ENCODE results near the gene ASAP2.

Gene ASAP2

GRCh38 chr2:9205963-9206948, at the start of gene ASAP2:
TSS of gene ASAP2 (plus strand) at chr2:9206812. CDS start at chr2:9207105, 293 bp downstream.
- DNase-seq: peak; percentile 79

- no peak for DNase-seq
Measured at GRCh38 chr2:9158786-9159779, 47.5 kb upstream of the ASAP2 start.

- DNase-seq: no peak
Measured at GRCh38 chr2:9160732-9161131, 45.9 kb upstream of the ASAP2 start.

GRCh38 chr2:9162841-9163240, 43.8 kb upstream of the ASAP2 start:
- no peak for DNase-seq

- no peak for DNase-seq
Measured at GRCh38 chr2:9163306-9164111, 43.1 kb upstream of the ASAP2 start.

- DNase-seq: no peak
Measured at GRCh38 chr2:9164112-9164608, 42.5 kb upstream of the ASAP2 start.

- DNase-seq: no peak
Measured at GRCh38 chr2:9165625-9166024, 41.0 kb upstream of the ASAP2 start.

GRCh38 chr2:9166579-9167377, 39.8 kb upstream of the ASAP2 start:
- DNase-seq: no peak

GRCh38 chr2:9167718-9168657, 38.6 kb upstream of the ASAP2 start:
- no peak for DNase-seq

GRCh38 chr2:9168821-9169221, 37.8 kb upstream of the ASAP2 start:
- no peak for DNase-seq

GRCh38 chr2:9169349-9170107, 37.1 kb upstream of the ASAP2 start:
- DNase-seq: no peak

GRCh38 chr2:9170458-9171130, 36.0 kb upstream of the ASAP2 start:
- no peak for DNase-seq

- no peak for DNase-seq
Measured at GRCh38 chr2:9174771-9175437, 31.7 kb upstream of the ASAP2 start.

- no peak for DNase-seq
Measured at GRCh38 chr2:9178110-9178903, 28.3 kb upstream of the ASAP2 start.

- no peak for DNase-seq
Measured at GRCh38 chr2:9178904-9179571, 27.6 kb upstream of the ASAP2 start.

GRCh38 chr2:9179572-9180201, 26.9 kb upstream of the ASAP2 start:
- DNase-seq: no peak

Data from activated CD8-positive, alpha-beta memory T cell treated with anti-CD3 and anti-CD28 coated beads, Interleukin-2, amount 50 U/mL, for 48 hours (primary cell).